ENCODE data around the gene HSPBP1.
"Not testable (repeated sequence)": the region's sequence is repeated elsewhere in the genome, so short reads cannot be mapped to it uniquely, and the experiment has no call there.

The HSPBP1 gene

GRCh38 chr19:55279770-55280643 is at the start of gene HSPBP1:
HSPBP1 (minus strand) TSS chr19:55280110; CDS start chr19:55279608, 502 bp downstream.
- DNase-seq (ENCODE audit: low read depth in 2 of 2): peak; percentile 90 to 93

- DNase-seq (ENCODE audit: low read depth in 2 of 2): not testable (repeated sequence)
Observed at GRCh38 chr19:55328774-55329318, 48.9 kb upstream of the HSPBP1 start.

- DNase-seq (ENCODE audit: low read depth in 2 of 2): no peak
Observed at GRCh38 chr19:55325172-55325571, 45.3 kb upstream of the HSPBP1 start, which contains the start of gene TMEM150B. TMEM150B (minus strand) TSS chr19:55325341; CDS start chr19:55321036, 4,305 bp downstream.

GRCh38 chr19:55324662-55325061 is 44.8 kb upstream of the HSPBP1 start:
- no peak for DNase-seq (ENCODE audit: low read depth in 2 of 2)

- DNase-seq (ENCODE audit: low read depth in 2 of 2): no peak
Observed at GRCh38 chr19:55322204-55322885, 42.4 kb upstream of the HSPBP1 start.

GRCh38 chr19:55321466-55322137 is 41.7 kb upstream of the HSPBP1 start:
- DNase-seq (ENCODE audit: low read depth in 2 of 2): no peak

GRCh38 chr19:55320844-55321419 is 41.0 kb upstream of the HSPBP1 start:
- no peak for DNase-seq (ENCODE audit: low read depth in 2 of 2)

GRCh38 chr19:55319785-55320184 is 39.9 kb upstream of the HSPBP1 start:
- no peak for DNase-seq (ENCODE audit: low read depth in 2 of 2)

GRCh38 chr19:55316646-55317045 is 36.7 kb upstream of the HSPBP1 start:
- DNase-seq (ENCODE audit: low read depth in 2 of 2): no peak

- DNase-seq (ENCODE audit: low read depth in 2 of 2): no peak
Observed at GRCh38 chr19:55315956-55316525, 36.1 kb upstream of the HSPBP1 start.

- DNase-seq (ENCODE audit: low read depth in 2 of 2): no peak
Observed at GRCh38 chr19:55314396-55314795, 34.5 kb upstream of the HSPBP1 start.

- no peak for DNase-seq (ENCODE audit: low read depth in 2 of 2)
Observed at GRCh38 chr19:55312621-55313512, 33.0 kb upstream of the HSPBP1 start.

GRCh38 chr19:55311797-55312196 is 31.9 kb upstream of the HSPBP1 start:
- no peak for DNase-seq (ENCODE audit: low read depth in 2 of 2)

- DNase-seq (ENCODE audit: low read depth in 2 of 2): no peak
Observed at GRCh38 chr19:55311397-55311796, 31.5 kb upstream of the HSPBP1 start.

GRCh38 chr19:55310498-55310897 is 30.6 kb upstream of the HSPBP1 start:
- no peak for DNase-seq (ENCODE audit: low read depth in 2 of 2)

- DNase-seq (ENCODE audit: low read depth in 2 of 2): no peak
Observed at GRCh38 chr19:55309448-55309847, 29.5 kb upstream of the HSPBP1 start.

GRCh38 chr19:55308281-55308680 is 28.4 kb upstream of the HSPBP1 start:
- no peak for DNase-seq (ENCODE audit: low read depth in 2 of 2)

GRCh38 chr19:55306712-55307111 is 26.8 kb upstream of the HSPBP1 start:
- DNase-seq (ENCODE audit: low read depth in 2 of 2): no peak

- no peak for DNase-seq (ENCODE audit: low read depth in 2 of 2)
Observed at GRCh38 chr19:55305983-55306562, 26.2 kb upstream of the HSPBP1 start.

GRCh38 chr19:55305491-55305890 is 25.6 kb upstream of the HSPBP1 start:
- DNase-seq (ENCODE audit: low read depth in 2 of 2): peak; percentile 24 to 42
